Right lobe of liver (tissue), 6 donors: Measurements from ENCODE around the gene GRIN2B. TPM values are rescaled to one million over a fixed set of nuclear protein-coding genes. Genes with fewer than 3 reads are reported as not detected.

ENCODE experiments used
- ATAC-seq, 4 donors: fragments of 200-7000 bp; cut with Tn5 transposase; one replicate each; pipeline ENCODE4 v1.9.1; 2020; ENCODE audit warnings: mild to moderate bottlenecking in 4 of 4, moderate library complexity in 4 of 4
- DNase-seq, 3 donors: peaks; one replicate each; pipeline ENCODE4 v3.0.0-alpha.2; 2020
- H3K27ac ChIP-seq, 3 donors: fragments of 200-600 bp; one replicate each; pipeline ENCODE4 v1.8.0; 2022
- H3K27me3 ChIP-seq, 2 donors: fragments of 200-600 bp; one replicate each; pipeline ENCODE4 v1.8.0; 2022
- H3K36me3 ChIP-seq, 4 donors: fragments of 200-600 bp; sonication (generic) in 1 of 4; one replicate each; pipeline versions ENCODE4 v1.5.1 to v1.8.0; 2017 to 2022; ENCODE audit warnings: control low read depth in 1 of 4
- H3K4me1 ChIP-seq, 4 donors: fragments of 200-600 bp; sonication (generic) in 1 of 4; one replicate each; pipeline versions ENCODE4 v1.5.1 to v1.8.0; 2017 to 2022; ENCODE audit warnings: control low read depth in 1 of 4
- H3K4me3 ChIP-seq, 3 donors: fragments of 200-600 bp; one replicate each; pipeline ENCODE4 v1.8.0; 2022
- H3K9me3 ChIP-seq, 4 donors: fragments of 200-600 bp; sonication (generic) in 1 of 4; one replicate each; pipeline versions ENCODE4 v1.5.1 to v1.8.0; 2017 to 2022; ENCODE audit warnings: control low read depth in 1 of 4
- POLR2A ChIP-seq: fragments of 450-650 bp; IDR thresholded peaks from one replicate; pipeline ENCODE4 v1.6.1; 2017; ENCODE audit warnings: antibody characterized with exemption, mild to moderate bottlenecking
- WGBS: methylation state at CpG from one replicate; pipeline ENCODE4 v1.1.6; 2018; ENCODE audit warnings: low coverage, low lambda C conversion rate; ENCODE audit not compliant: insufficient coverage; ENCODE audit errors: missing lambda C conversion rate; 5-methylcytosine and 5-hydroxymethylcytosine counted together
- intact Hi-C, 2 donors: fragments of 100-400 bp; cut with DNase I; formaldehyde crosslinking; loops; one replicate each; pipeline versions ENCODE4 v1.11.2 to v1.14.1; 2022
- total RNA-seq, 6 experiments: library from RNA; depleted of rRNA in 2 of 6; stranded (reverse); fragments of >200 nt in 2 of 6; fragmentation: NEBNext Ultra II Directional in 3 of 6; extraction: Animal tissue kit (Norgen Biotek cat#: 25700) in 3 of 6; gene quantifications; one replicate each; pipeline versions ENCODE4 v1.1.0 to v1.2.4, GENCODE V29; 2016 to 2023
- TF ChIP-seq, protein P1 (sequence below), 4 donors: fragments of 200-600 bp in 3 of 4; fragments of 450-650 bp in 1 of 4; IDR thresholded peaks; one replicate each; pipeline versions ENCODE4 v1.5.1 to v1.8.0; 2016 to 2022; ENCODE audit warnings: antibody characterized with exemption in 4 of 4, mild to moderate bottlenecking in 2 of 4
- donor health status: DM: no; HTN: yes; CAD: no.
- donor health status: DM: no; HTN: no; CAD: no.
- donor health status: DM: no; HTN: no; CAD: no.
- donor health status: DM: no; HTN: yes; CAD: no.
- donor health status: DM: no; HTN: yes; CAD: no.

GRIN2B gene
- total RNA-seq, 6 experiments from 2014 or later: not detected

DNA sequence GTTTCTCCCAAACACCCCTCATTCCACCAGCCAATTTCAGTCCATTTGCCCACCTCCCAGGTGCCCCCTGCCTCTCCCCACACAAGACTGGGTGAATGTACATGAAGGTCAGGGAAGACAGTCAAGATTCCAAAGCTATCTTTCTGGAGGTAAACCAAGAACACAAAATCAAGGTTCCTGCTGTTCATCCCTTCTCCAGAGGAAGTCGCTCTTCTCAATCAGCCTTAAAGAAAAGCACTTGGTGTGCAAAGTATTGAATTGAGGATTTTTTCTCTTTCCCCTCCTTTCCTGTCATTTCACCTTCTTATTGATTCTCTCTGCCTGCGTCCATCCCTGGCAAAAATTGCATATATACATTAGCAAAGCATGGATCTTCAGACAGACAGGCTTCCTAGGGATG lies 4.5 kb downstream of the GRIN2B start:
- no peaks in the 10 kb centered on the region for H3K9me3 ChIP-seq
- TF ChIP-seq, protein P1, sequence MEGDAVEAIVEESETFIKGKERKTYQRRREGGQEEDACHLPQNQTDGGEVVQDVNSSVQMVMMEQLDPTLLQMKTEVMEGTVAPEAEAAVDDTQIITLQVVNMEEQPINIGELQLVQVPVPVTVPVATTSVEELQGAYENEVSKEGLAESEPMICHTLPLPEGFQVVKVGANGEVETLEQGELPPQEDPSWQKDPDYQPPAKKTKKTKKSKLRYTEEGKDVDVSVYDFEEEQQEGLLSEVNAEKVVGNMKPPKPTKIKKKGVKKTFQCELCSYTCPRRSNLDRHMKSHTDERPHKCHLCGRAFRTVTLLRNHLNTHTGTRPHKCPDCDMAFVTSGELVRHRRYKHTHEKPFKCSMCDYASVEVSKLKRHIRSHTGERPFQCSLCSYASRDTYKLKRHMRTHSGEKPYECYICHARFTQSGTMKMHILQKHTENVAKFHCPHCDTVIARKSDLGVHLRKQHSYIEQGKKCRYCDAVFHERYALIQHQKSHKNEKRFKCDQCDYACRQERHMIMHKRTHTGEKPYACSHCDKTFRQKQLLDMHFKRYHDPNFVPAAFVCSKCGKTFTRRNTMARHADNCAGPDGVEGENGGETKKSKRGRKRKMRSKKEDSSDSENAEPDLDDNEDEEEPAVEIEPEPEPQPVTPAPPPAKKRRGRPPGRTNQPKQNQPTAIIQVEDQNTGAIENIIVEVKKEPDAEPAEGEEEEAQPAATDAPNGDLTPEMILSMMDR (IDR thresholded peaks at IDR 0.05): no peak
- TF ChIP-seq POLR2A: no peak
- peaks cover 0 to 3% (median 0%) of the 10 kb centered on the region in 4 donors for H3K4me1 ChIP-seq
- no peak overlapping the region for H3K4me3 ChIP-seq
- DNase-seq: no peak
- no peak for ATAC-seq
- no peak overlapping the region for H3K27ac ChIP-seq
- intact Hi-C loops: no loop called here
- no peaks in the 10 kb centered on the region for H3K36me3 ChIP-seq
- H3K27me3 ChIP-seq: peaks cover under 1 to 7% of the 10 kb centered on the region in 2 donors
- 49% methylated on average over 2 of the region's 2 CpGs for WGBS

DNA sequence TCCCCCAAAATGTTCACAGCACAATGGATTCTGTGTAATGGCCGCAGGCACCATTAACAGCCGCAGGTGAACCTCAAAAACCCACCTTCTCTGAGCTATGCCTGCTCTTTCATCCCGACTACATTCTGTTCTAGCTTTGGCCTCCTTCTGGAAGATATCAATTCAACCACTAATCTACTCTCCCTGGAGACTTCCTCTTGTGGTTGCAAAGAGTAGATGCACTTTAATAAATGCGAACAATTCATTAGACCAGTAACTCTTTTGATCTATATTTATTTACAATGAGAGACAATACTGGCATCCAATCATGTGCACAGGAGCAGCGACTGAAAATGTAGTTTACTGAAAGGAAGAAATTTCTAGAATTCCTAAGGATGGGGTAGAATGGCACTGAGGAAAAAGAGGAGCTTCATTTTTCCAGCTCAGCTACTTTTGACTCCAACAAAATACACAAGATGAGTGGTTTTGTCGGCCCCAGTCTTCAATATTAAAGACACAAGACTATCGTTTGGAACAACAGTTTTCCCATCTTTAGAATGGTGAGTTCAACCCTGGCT lies 5.3 kb downstream of the GRIN2B start:
- Histone ChIP-seq H3K9me3 (no peaks in the 10 kb centered on the region), H3K27me3 (peaks cover 0 to 5% of the 10 kb centered on the region in 2 donors), H3K4me3 (no peak overlapping the region), H3K4me1 (peaks cover 0 to 3% (median 0%) of the 10 kb centered on the region in 4 donors), H3K27ac (no peak overlapping the region), H3K36me3 (no peaks in the 10 kb centered on the region)
- TF ChIP-seq, protein P1 (IDR thresholded peaks at IDR 0.05): no peak
- TF ChIP-seq POLR2A: no peak
- 41% methylated on average over 5 of the region's 7 CpGs for WGBS
- DNase-seq: no peak
- intact Hi-C loops: no loop called here
- ATAC-seq: no peak

DNA sequence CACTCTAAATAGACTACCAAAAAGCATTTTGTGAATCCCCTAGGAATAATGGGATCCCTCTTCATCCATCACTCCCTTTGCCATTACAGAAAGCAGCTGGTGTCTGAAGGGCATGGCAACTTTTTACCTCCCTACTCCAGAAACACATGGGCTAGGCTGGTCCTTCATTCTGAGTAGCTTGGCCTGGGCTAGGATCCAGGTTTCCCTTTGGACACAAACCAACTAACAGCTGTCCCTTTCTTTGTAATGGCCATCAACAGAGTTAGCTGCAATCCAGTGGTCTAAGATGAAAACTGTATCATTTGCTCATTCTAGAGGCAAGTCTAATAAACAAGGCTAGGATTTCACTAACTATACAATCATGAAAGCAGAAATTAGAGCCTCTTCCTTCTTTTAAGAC lies 7.4 kb downstream of the GRIN2B start:
- DNase-seq (no peak), ATAC-seq (no peak)
- Histone ChIP-seq H3K27ac (no peak overlapping the region), H3K27me3 (no peaks in the 10 kb centered on the region), H3K4me1 (no peaks in the 10 kb centered on the region), H3K9me3 (no peaks in the 10 kb centered on the region), H3K4me3 (no peak overlapping the region), H3K36me3 (no peaks in the 10 kb centered on the region)
- intact Hi-C loops: no loop called here
- TF ChIP-seq POLR2A: no peak
- TF ChIP-seq, protein P1 (IDR thresholded peaks at IDR 0.05): no peak

DNA sequence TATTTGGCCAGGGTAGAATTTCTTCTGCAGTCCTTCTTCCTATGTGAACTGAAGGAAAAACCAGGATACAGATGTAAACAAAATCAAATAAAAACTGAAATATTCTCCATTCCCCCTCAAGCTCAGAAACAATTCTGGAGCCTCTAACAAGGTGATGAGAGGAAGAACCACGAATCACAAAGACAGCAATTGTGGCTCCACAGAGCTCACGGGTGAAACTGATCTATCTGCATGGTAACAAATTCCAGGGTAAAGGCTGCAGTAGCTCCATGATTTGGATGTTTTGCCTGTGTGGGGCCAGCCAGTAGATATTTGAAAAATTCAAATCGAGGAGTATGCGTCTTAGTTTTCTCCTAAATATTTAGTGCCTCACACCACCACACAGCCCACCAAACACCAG lies 10.6 kb downstream of the GRIN2B start:
- intact Hi-C loops: no loop called here
- Histone ChIP-seq H3K9me3 (no peaks in the 10 kb centered on the region), H3K36me3 (no peaks in the 10 kb centered on the region), H3K27me3 (no peaks in the 10 kb centered on the region), H3K4me1 (no peaks in the 10 kb centered on the region), H3K27ac (no peak overlapping the region), H3K4me3 (no peak overlapping the region)
- ATAC-seq: no peak
- TF ChIP-seq, protein P1 (IDR thresholded peaks at IDR 0.05): no peak
- no peak for TF ChIP-seq POLR2A
- 50% methylated on average over 3 of the region's 4 CpGs for WGBS
- DNase-seq: no peak

DNA sequence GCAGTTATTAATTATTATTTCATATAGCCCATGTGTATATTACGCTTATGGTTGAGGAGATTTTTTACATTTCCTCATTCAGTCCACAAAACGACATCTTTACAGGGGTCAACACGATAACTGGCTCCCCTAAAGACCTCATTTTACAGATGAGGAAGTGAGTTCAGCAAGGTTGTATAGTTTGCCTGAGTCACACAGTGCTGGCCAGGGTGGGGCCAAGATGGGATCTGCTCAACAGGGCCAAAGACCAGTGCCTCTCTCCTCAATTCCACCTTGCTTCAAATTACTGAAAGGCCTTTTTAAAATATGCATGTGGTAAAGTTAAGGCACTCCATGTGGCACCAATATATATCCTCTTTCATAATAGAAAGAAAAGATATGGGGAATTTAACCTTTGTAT lies 13.1 kb downstream of the GRIN2B start:
- TF ChIP-seq POLR2A: no peak
- TF ChIP-seq, protein P1 (IDR thresholded peaks at IDR 0.05): no peak
- ATAC-seq (no peak), DNase-seq (no peak)
- Histone ChIP-seq H3K4me1 (no peaks in the 10 kb centered on the region), H3K36me3 (no peaks in the 10 kb centered on the region), H3K4me3 (no peak overlapping the region), H3K9me3 (no peaks in the 10 kb centered on the region), H3K27me3 (no peaks in the 10 kb centered on the region), H3K27ac (no peak overlapping the region)
- intact Hi-C loops: no loop called here
- WGBS: 63% methylated on average over 3 of the region's 3 CpGs
